Gastroesophageal sphincter (tissue), 3 donors: Measurements from ENCODE around the gene PIBF1.

Source experiments
- EP300 ChIP-seq: sonication (generic); formaldehyde crosslinking; IDR thresholded peaks from one replicate; pipeline ENCODE4 v1.6.1; 2017; ENCODE audit warnings: antibody characterized with exemption, mild to moderate bottlenecking
- POLR2A ChIP-seq, 2 donors: fragments of 450-650 bp; IDR thresholded peaks; one replicate each; pipeline ENCODE4 v1.6.1; 2017; ENCODE audit warnings: antibody characterized with exemption in 2 of 2, mild to moderate bottlenecking in 2 of 2, moderate library complexity in 1 of 2
- POLR2AphosphoS5 ChIP-seq: sonication (generic); formaldehyde crosslinking; IDR thresholded peaks from one replicate; pipeline ENCODE4 v1.6.1; 2017; ENCODE audit warnings: antibody characterized with exemption
- TF ChIP-seq, protein P1 (sequence below), 4 experiments: fragments of 200-600 bp in 2 of 4; fragments of 450-650 bp in 2 of 4; sonication (generic) in 1 of 4; IDR thresholded peaks; one replicate each; pipeline ENCODE4 v1.5.1; 2017 to 2019; ENCODE audit warnings: antibody characterized with exemption in 4 of 4, mild to moderate bottlenecking in 2 of 4, moderate library complexity in 2 of 4

DNA sequence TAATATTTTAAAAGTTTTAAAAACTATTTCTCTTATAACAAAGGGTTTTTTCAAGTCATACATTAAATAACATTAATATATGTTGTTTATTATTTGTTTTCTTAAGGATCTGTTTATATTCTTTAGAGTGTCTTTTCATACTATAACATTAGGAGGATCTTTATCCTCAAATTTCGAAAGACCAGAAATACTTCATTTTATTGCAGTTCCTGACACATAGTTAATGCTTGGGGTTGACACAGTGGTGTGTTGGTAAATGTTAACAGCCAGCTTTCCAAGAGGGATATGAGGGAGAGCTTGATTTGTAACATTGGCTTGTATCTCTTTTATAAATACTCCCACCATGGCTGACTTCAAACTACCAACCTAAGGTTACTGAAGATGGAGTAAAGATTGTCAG is 150.3 kb downstream of the PIBF1 start:
- TF ChIP-seq, protein P1, sequence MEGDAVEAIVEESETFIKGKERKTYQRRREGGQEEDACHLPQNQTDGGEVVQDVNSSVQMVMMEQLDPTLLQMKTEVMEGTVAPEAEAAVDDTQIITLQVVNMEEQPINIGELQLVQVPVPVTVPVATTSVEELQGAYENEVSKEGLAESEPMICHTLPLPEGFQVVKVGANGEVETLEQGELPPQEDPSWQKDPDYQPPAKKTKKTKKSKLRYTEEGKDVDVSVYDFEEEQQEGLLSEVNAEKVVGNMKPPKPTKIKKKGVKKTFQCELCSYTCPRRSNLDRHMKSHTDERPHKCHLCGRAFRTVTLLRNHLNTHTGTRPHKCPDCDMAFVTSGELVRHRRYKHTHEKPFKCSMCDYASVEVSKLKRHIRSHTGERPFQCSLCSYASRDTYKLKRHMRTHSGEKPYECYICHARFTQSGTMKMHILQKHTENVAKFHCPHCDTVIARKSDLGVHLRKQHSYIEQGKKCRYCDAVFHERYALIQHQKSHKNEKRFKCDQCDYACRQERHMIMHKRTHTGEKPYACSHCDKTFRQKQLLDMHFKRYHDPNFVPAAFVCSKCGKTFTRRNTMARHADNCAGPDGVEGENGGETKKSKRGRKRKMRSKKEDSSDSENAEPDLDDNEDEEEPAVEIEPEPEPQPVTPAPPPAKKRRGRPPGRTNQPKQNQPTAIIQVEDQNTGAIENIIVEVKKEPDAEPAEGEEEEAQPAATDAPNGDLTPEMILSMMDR (IDR thresholded peaks at IDR 0.05) = no peak
- TF ChIP-seq POLR2AphosphoS5 (no peak), POLR2A (IDR thresholded peaks at IDR 0.05) (no peak), EP300 (no peak)
